HG02973 (cell line): ENCODE data around the gene CCDC121.
"Not testable (repeated sequence)": the region's sequence is repeated elsewhere in the genome, so short reads cannot be mapped to it uniquely, and the experiment has no call there.

Experiments used
- ATAC-seq: cut with Tn5 transposase; IDR thresholded peaks from one replicate; pipeline ENCODE4 v1.9.1; 2021; ENCODE audit warnings: moderate library complexity; ENCODE audit not compliant: unreplicated experiment

The CCDC121 gene

DNA sequence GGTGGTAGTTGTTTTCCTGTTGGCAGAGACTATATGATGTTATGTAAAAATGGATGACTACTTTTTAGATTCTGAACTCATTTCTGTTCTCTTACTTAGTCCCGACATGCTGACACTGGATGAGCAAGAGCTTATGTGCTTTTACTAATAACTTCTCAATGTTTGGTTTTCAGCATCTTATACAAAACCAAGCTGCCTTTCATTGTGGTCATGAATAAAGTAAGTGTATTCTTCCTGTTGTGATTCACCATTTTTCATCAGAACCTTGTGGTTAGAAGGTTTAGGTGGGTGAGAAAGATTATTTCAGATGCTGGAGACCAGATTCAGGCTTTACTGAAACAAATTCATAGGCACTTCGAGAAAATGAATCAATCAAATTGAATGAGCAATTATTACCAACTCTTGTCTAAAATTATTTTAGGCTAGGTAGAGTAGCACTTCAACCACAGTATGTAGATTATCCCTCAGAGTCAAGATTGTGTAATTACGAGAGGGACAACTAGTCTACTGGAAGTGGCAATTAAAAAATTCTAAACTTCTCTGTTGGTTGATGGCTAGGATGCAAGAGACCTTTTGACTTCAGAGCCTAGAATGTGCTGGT lies 9.3 kb upstream of the CCDC121 start:
- ATAC-seq = no peak

DNA sequence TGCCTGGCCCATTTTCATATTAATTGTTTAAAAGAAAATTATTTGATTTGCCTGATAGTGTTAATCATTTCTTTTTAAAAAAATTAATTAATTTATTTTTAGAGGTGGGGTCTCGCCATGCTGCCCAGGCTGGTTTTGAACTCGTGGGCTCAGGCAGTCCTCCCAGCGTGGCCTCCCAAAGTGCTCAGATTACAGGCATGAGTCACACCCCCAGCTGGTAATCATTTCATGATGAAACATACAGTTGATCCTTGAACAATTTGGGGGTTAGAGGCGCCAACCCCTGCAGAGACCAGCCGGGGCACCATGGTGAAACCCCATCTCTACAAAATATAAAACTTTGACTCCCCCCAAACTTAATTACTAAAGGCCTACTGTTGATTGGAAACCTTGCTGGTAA lies 8.0 kb upstream of the CCDC121 start:
- ATAC-seq = no peak

DNA sequence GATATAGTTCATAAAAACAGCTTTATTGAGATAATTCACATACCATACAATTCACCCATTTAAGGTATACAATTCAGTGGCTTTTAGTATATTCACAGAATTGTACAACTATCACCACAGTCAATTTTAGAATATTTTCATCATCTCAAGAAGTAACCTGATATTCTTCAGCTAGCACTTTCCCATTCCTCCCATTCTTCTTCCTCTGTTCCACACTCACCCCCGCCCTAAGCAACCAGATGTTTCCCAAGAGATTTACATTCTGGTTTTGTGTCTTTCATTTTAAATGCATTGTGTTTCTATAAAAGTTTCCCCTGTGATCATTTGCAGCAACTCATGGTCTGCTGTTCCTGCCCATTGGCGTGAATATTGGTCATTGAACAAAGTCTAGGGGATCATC lies 5.5 kb upstream of the CCDC121 start:
- ATAC-seq = no peak

DNA sequence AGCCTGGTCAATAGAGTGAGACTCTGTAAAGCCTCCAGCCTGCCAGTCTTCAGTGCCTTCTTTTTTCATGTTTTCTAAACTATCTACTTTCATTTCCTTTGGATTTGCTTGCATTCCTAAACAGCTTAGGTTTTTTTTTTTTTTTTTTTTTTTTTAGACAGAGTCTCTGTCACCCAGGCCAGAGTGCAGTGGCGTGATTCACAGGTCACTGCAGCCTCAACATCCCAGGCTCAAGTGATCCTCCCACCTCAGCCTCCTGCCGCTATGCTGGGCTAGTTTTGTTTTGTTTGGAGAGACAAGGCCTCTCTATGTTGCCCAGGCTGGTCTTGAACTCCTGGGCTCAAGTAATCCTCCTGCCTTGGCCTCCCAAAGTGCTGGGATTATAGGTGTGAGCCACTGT lies 1.4 kb upstream of the CCDC121 start:
- not testable (repeated sequence) for ATAC-seq

DNA sequence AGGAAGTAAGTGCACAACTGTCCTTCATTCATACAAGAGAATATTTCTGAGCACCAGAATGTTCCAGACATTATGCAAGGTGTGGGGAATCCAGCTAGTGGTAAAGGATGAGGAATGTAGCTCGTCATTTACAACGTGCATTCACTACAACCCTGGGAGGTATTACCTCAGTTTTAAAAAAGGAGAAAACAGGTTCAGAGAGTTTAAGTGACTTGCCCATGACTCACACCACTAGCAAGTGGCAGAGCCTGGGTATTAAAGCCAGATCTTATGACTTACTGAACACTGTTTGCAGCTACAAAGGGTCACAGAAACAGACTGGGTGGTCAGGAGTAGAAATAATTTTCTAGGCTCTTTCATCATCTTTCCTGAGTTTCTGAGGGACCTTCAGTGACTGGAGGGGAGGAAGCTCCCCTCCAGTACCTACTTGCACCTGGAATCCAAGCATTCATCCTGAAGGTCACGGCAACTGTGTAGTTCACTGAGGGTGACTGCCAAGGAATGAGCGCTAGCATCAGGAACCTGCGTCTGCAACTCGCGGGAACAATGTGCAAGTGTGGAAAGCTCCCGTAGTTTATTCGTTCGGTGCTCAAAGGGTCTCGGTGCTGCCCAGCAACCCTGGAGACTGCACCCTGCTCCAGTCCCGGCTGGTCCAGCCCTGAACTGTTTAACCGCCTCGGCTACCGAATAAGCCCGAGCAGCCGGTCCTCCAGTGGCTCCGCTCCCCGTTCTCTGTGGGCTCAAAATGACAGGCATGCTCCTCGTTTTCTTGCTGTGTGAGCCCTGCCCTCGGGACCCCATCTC lies 647 bp downstream of the CCDC121 start:
- peak; percentile 6 for ATAC-seq

DNA sequence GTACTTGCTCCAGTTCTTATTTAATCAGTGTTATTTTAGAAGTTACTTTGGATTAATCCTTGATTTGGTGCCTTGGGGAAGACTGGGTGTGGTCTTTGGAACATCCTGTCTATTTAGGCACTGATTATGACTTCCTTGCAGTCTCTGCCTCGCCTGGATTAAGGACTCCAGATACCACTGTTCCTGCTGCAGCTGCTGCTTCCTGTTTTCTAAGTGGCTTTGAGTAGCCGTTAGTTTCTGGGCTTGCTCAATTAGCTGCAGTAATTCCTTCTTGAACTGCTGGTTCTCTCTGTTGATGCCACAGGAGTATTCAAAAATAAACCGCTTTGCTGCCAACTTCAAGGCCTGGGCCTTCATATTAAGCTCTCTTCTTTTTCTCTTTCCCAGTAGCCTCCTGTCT lies 1.9 kb downstream of the CCDC121 start:
- ATAC-seq = not testable (repeated sequence)

DNA sequence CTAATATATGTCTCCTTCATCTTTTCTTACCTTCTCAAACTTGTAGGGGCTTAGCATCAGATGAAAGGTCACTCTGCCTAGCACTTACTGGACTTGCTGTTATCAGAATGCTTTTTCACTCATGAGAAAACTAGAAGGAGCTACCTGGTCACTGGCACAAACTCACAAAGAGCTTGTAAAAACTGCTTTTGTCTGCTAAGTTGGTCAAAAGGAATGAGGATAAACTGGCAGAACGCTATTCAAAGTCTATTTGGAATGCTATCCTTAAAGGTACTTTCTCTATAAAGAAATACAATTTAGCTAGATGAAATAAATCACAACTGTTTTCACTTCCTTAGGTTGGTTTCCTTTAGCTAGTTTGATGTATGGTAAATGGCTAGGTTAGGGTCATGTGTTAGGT lies 2.5 kb downstream of the CCDC121 start:
- ATAC-seq = not testable (repeated sequence)

DNA sequence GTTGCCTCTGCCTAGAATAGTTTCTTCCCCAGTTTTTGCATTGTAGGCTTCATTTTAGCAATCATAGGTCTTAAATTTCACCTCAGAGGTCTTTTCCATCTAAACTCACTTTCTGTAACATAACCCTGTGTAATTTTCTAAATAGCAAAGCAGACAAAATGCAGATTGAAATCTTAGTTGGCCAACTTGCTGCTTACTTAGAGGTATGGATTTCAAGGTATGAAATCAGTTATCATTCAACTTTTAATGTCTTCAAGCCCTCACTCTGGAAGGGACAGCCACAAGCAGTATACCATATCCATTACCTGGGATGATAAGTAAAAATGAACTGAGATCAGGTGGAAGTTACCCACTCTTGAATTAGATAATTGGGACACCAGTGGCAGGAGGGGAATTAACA lies 3.9 kb downstream of the CCDC121 start:
- no peak for ATAC-seq

DNA sequence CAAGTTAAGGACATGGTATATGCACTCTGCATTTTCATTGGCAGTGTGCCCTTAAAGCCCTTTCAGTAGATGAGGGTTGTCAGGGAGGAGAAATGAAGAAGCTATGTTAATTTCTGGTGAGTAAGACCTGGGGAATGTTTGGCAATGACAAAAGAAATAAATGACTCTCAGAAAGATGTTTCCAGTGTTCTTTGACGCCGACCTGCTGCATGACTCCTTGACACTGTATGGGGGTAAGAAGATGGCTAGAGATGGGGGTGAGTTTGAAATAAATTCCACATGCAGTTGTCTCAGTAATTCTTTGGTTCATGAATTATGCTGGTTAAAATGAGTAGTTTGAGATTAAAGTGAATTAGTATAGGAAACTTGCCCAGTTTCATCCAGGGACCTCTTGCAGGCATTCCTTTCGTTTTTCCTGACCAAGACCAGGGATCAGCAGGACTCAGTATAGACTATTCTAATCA lies 5.9 kb downstream of the CCDC121 start:
- no peak for ATAC-seq

DNA sequence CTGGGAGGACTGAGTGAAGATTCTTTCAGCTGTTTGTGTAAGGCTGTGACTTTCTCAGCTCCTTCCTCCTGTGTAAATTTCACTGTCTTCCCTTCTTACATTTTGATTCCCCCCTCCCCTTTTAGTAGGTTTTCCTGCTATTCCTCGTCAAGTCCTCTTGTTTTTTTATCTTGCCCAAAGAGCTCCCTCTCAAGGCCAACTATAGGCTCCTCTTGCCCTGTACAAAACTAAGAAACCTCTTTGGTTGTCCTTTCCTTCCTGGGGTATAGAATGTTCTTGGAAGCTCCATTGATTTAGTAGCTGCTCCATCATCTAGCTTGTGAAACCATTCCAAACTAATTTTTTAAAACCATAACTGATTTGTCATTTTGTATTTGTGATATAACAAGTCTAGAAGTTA lies 7.3 kb downstream of the CCDC121 start:
- ATAC-seq = no peak

DNA sequence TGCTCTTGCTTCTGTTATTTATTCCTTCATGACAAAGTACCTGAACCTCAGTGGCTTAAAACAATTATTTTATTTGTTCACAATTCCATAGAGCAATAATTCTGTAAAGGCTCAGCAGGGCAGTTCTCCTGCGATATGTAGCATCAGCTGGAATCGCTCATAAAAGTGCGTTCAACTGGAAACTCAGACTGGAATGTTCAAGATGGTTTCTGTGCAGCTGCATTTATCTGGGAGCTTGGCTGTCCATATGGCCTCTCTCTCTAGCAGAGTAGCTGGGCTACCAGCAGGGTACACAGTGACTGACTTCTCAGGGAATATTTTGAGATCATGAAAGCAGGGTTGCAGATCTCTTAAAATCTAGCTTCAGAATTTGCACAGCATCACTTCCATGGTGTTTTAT lies 13.5 kb downstream of the CCDC121 start:
- ATAC-seq = no peak

DNA sequence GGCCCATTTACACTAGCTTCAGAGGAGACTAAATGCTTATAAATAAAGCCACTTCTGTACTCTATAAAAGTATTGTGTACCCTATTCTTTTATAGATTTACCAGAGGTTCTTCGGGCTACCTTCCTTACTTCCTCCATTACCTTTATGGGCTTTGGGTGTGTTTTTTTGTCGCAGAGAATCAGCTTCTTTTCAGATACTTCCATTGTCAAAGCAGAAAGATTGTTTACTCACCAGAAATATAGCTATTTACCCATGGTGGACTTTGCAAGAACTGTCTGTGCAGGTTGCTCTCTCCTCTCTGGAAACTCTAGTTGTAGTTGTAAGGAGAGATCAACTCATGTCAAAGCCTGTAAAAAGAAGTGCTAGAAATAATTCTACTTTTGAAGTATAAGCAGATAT lies 14.8 kb downstream of the CCDC121 start:
- ATAC-seq = no peak

DNA sequence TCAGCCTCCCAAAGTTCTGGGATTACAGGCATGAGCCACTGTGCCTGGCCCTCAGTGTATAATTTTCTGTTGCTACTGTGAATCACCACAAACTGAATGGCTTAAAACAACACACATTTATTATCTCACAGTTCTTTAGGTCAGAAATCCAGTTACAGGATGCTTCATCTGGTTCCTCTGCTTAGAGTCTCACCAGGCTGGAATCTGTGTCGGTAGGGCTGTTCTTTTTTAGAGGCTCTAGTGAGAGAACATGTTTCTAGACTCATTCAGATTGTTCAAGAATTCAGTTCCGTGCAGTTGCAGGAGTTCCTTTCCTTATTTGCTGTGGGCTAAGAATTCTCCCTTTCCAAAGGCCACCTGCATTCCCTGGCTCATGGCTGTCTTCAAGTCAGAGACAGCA lies 22.2 kb downstream of the CCDC121 start:
- no peak for ATAC-seq

DNA sequence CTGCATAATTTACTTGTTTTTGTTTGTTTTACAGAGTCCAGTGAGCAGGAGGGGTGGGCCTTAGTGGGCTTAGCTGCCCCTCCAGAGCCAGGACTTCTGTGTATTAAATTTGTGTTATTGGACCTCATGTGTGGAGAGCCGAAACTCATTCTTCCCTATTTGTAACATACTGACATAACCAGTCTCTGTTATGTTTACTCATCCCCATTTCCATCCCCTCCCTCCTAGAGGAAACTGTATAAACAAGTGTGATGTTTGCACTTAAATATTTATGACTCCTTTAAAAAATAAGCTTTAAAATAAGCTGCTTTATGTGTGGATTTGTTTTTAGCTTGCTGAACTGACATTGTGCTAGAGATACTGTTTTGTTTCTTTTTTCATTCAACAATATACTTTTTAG lies 32.2 kb downstream of the CCDC121 start:
- no peak for ATAC-seq

DNA sequence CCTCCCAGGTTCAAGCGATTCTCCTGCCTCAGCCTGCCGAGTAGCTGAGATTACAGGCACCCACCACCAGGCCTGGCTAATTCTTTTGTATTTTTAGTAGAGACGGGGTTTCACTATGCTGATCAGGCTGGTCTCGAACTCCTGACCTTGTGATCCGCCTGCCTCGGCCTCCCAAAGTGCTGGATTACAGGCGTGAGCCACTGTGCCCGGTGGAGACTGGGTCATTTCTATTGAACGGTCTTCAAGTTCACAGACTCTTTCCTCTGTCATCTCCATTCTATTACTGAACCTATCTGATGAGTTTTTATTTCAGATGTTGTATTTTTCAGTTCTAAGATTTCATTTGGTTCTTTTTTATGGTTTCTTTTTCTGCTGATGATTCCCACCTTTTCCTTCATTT lies 33.4 kb downstream of the CCDC121 start:
- not testable (repeated sequence) for ATAC-seq

DNA sequence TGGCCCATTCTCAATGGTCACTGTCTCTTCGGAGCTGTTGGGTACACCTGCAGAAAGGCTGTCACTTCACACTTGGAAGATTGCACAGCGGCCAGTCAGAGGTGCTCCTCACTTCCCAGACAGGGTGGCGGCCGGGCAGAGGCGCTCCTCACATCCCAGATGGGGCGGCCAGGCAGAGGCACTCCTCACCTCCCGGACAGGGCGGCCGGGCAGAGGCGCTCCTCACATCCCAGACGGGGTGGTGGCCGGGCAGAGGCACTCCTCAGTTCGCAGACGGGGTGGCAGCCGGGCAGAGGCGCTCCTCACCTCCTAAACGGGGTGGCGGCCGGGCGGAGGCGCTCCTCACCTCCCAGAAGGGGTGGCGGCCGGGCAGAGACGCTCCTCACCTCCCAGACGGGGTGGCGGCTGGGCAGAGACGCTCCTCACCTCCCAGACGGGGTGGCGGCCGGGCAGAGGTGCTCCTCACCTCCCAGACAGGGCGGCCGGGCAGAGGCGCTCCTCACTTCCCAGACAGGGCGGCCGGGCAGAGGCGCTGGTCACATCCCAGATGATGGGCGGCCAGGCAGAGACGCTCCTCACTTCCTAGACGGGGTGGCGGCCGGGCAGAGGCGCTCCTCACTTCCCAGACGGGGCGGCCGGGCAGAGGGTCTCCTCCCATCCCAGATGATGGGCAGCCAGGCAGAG lies 34.6 kb downstream of the CCDC121 start:
- not testable (repeated sequence) for ATAC-seq

DNA sequence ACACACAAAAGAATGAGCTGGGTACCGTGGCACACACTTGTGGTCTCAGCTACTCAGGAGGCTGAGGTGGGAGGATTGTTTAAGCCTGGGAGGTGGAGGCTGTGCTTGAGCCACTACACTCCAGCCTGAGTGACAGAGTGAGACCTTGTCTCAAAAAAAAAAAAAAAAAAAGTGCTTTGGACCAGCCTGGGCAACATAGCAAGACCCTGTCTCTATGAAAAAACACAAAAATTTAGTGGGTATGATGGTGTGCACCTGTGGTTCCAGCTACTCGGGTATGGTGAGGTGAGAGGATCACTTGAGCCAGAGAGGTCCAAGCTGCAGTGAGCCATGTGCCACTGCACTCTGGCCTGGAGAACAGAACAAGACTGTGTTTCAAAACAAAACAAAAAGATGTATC lies 35.6 kb downstream of the CCDC121 start:
- ATAC-seq = no peak

DNA sequence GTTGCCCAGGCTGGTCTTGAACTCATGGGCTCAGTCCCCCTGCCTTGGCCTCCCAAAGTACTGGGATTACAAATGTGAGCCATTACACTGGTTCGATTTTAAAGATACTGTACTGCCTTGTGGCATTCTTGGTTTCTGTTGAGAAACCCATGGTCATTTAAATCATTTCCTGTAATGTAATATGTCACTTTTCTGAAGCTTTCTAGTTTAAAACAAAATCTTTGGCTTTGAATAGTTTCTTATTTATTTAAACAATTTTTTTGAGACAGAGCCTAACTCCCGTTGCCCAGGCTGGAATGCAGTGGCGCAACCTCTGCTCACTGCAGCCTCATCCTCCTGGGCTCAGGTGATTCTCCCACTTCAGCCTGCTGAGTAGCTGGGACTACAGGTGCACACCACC lies 37.1 kb downstream of the CCDC121 start:
- ATAC-seq = no peak

DNA sequence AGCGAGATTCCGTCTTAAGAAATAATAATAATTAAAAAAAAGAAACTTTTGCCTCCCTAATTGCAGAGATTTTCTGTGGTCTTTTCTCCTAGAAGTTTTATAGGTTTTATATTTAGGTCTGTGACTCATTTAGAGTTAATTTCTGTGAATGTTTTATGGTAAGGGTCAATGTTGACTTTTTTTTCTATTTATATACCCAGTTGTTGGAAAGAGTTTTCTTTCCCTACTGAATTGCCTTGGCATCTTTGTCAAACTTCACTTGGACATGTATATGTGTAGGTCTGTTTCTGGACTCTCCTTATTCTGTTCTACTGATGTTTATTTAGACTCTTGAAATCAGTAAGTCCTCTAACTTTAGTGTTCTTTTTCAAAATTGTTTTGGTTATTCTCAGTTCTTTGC lies 40.5 kb downstream of the CCDC121 start:
- no peak for ATAC-seq

DNA sequence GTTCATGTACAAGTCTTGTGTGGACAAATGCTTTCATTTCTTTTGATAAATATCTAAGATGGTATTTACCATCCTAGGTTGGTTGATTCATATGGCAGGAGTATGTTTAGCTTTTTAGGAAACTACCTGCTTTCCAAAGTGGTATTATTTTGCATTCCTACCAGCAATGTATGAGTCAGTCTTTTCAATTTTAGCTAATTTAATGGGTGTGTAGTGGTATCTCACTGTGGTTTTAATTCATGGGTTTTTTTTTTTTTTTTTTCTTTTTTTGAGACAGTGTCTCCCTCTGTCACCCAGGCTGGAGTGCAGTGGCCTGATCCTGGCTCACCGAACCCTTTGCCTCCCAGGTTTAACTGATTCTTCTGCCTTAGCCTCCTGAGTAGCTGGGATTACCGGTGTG lies 41.8 kb downstream of the CCDC121 start:
- ATAC-seq = no peak

DNA sequence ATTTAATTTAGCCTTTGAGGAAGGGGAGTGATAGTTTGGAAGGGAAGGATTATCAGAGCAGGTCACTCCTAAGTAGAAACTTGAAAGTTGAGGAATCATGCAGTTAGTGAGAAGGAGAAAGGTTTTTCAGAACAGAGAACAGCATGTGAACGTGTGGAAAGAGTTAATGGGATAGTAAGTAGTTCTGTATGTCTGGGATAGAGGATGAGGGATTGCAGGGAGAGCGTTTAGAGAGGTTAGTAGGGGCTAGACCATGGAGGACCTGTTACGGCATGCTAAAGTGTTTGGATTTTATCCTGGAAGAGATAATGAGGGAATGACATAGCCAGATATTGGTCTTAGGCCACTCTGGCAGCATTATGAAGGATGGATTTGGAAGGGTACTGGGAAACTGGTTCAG lies 44.2 kb downstream of the CCDC121 start:
- ATAC-seq = no peak

DNA sequence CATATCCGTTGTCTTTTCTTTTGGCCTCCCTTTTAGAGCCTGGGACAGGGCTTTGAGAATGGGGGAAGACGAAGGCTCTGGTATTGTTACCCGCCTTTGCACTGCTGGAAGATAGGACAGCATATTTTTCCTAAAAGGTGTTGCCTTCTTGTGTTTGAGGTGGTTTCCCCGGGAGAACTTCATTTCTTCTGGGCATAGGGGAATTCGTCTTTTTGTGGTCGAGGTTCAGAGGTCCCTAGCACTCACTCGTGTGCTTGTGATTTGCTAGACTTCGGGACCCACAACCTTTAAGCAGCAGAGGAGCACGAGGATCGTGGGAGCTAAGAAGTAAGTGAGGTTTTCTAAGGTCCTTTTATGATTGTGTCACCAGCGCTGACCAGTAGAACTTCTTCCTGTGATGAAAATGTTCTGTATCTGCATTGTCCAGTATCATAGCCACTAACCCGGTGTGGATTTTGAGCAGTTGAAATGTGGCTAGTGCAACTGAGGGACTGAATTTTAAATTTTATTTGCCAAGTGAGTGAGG lies 45.4 kb downstream of the CCDC121 start:
- no peak for ATAC-seq
